Colonic mucosa (tissue), 4 donors: ENCODE results near the gene MED17. TPM values are rescaled to one million over a fixed set of nuclear protein-coding genes. Genes with fewer than 3 reads are reported as not detected.

Source experiments
- DNase-seq: peaks from one replicate; pipeline ENCODE4 v3.0.0-alpha.2; 2020
- H3K27ac ChIP-seq: fragments of 200-600 bp; one replicate; pipeline ENCODE4 v1.8.0; 2021
- H3K27me3 ChIP-seq: fragments of 200-600 bp; one replicate; pipeline ENCODE4 v1.8.0; 2021
- H3K36me3 ChIP-seq: fragments of 200-600 bp; one replicate; pipeline ENCODE4 v1.8.0; 2021
- H3K4me1 ChIP-seq: fragments of 200-600 bp; one replicate; pipeline ENCODE4 v1.8.0; 2021; ENCODE audit warnings: mild to moderate bottlenecking
- H3K4me3 ChIP-seq: fragments of 200-600 bp; one replicate; pipeline ENCODE4 v1.8.0; 2021
- H3K9ac ChIP-seq, 2 donors: one replicate each; pipeline ENCODE4 v1.7.0; 2013; ENCODE audit warnings: control low read depth in 2 of 2, low read depth in 2 of 2, low read length in 2 of 2
- H3K9me3 ChIP-seq: fragments of 200-600 bp; one replicate; pipeline ENCODE4 v1.8.0; 2021
- intact Hi-C: fragments of 100-400 bp; cut with DNase I; formaldehyde crosslinking; loops from one replicate; pipeline ENCODE4 v1.14.1; 2022
- total RNA-seq, 2 donors: library from RNA; stranded (reverse); fragmentation: NEBNext Ultra II Directional in 1 of 2; extraction: Animal tissue kit (Norgen Biotek cat#: 25700) in 1 of 2; gene quantifications; one replicate each; pipeline ENCODE4 v1.2.1, GENCODE V29; 2021
- TF ChIP-seq, protein P1 (sequence below): fragments of 200-600 bp; IDR thresholded peaks from one replicate; pipeline ENCODE4 v1.8.0; 2022; ENCODE audit warnings: antibody characterized with exemption, mild to moderate bottlenecking
- donor health status: healthy.
- donor health status: DM: no; HTN: no; CAD: no.
- donor health status: DM: no; HTN: no; CAD: no.

The MED17 gene
- total RNA-seq, 2 donors from 2014 or later = 23.9 to 30.9 TPM

DNA sequence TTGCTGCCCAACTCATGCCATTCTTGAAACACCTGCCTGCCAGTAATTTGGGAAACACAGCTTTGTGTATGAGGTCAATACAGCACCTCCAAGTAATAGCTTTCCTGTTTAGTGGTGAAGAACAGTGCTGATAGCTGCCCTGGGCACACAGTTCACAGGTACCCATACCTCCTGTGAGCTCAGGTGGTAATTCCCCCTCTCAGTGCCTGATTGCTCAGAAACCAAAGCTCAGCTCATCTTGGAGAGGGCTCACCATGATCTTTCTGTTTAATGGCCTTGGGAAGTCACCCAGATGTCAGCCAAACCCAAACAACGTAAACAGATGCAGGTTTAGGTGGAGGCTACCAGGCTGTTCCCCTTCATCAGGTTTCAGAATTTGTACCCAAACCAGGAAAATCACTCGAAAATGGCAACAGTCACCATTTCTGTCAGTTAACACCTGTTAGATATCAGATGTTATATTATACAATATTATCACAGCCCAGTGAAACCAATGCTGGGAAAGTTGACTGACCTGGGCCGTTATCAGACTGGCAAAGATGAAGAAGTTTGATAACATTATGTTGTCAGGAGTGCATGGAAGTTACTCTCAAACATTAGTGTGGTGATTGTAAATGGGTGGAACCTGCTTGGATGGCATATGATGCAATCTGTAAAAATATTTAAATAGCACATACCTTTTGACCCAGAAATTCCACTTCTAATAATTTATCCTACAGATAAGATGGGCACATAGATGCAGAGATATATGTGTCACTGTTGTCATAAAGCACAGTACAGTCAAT is 47.5 kb downstream of the MED17 start:
- Histone ChIP-seq H3K9me3 (no peaks in the 10 kb centered on the region), H3K36me3 (no peaks in the 10 kb centered on the region), H3K9ac (no peak overlapping the region), H3K27ac (no peak overlapping the region), H3K27me3 (no peaks in the 10 kb centered on the region), H3K4me3 (no peak overlapping the region), H3K4me1 (no peaks in the 10 kb centered on the region)
- intact Hi-C loops = no loop called here
- no peak for DNase-seq
- TF ChIP-seq, protein P1, sequence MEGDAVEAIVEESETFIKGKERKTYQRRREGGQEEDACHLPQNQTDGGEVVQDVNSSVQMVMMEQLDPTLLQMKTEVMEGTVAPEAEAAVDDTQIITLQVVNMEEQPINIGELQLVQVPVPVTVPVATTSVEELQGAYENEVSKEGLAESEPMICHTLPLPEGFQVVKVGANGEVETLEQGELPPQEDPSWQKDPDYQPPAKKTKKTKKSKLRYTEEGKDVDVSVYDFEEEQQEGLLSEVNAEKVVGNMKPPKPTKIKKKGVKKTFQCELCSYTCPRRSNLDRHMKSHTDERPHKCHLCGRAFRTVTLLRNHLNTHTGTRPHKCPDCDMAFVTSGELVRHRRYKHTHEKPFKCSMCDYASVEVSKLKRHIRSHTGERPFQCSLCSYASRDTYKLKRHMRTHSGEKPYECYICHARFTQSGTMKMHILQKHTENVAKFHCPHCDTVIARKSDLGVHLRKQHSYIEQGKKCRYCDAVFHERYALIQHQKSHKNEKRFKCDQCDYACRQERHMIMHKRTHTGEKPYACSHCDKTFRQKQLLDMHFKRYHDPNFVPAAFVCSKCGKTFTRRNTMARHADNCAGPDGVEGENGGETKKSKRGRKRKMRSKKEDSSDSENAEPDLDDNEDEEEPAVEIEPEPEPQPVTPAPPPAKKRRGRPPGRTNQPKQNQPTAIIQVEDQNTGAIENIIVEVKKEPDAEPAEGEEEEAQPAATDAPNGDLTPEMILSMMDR = no peak

DNA sequence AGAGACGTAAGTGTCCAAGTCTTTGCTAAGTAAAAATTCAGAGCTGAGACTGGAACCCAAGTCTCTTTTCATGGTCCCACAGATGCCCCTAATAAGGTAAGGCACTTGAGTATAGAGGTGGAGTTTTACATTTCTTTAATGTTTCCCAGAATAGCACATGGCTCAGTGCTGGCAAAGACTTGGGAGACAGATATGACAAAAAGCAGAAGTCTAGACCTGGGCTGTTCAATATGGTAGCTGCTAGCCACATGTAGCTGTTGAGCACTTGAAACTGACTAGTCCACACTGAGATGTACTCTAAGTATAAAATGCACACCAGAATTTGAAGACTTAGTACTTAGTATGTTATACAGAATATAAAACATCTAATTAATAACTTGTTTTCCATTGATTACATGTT is 48.7 kb downstream of the MED17 start:
- intact Hi-C loops = no loop called here
- no peak overlapping the region for H3K27ac ChIP-seq

DNA sequence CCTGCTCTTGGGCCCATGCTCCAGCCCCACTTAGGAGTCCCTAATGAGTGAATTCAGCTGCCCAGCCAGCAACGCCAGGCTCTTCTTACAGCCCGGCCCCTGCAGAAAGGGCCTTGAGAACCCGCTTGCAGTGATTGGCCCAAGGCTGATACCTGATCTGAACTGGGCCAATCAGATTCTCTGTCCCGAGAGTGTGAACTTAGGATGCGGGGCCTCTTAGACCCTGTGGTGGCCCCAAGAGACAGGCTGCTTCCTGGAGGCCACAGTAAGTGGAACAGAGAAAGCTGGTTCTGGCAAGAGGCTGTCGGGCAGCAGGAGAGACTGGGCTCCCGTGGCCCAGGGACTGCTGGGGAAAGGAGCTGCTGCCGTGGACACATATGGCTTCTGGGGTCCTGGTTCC is 54.9 kb downstream of the MED17 start:
- TF ChIP-seq, protein P1 = no peak
- Histone ChIP-seq H3K9me3 (no peaks in the 10 kb centered on the region), H3K4me3 (no peak overlapping the region), H3K27me3 (no peaks in the 10 kb centered on the region), H3K9ac (no peak overlapping the region), H3K36me3 (no peaks in the 10 kb centered on the region), H3K27ac (no peak overlapping the region), H3K4me1 (no peaks in the 10 kb centered on the region)
- intact Hi-C loops = no loop called here
- no peak for DNase-seq

More for the DNA sequence above, 48.7 kb downstream of the MED17 start:
- no peak overlapping the region for H3K4me3 ChIP-seq
- no peak for DNase-seq
- no peaks in the 10 kb centered on the region for H3K27me3 ChIP-seq
- no peaks in the 10 kb centered on the region for H3K36me3 ChIP-seq
- H3K9me3 ChIP-seq = no peaks in the 10 kb centered on the region
- H3K4me1 ChIP-seq = no peaks in the 10 kb centered on the region
- TF ChIP-seq, protein P1 = no peak
- H3K9ac ChIP-seq = no peak overlapping the region

GRCh38 chr11:93840180-93840579 is 56.1 kb downstream of the MED17 start:
- no peaks in the 10 kb centered on the region for H3K27me3 ChIP-seq
- no peak overlapping the region for H3K4me3 ChIP-seq
- no peaks in the 10 kb centered on the region for H3K4me1 ChIP-seq
- no peak overlapping the region for H3K27ac ChIP-seq
- no peaks in the 10 kb centered on the region for H3K9me3 ChIP-seq
- no peak for DNase-seq
- intact Hi-C loops = no loop called here
- H3K9ac ChIP-seq = no peak overlapping the region
- TF ChIP-seq, protein P1 = no peak
- H3K36me3 ChIP-seq = no peaks in the 10 kb centered on the region

GRCh38 chr11:93840981-93841380 is 56.9 kb downstream of the MED17 start:
- TF ChIP-seq, protein P1 = no peak
- Histone ChIP-seq H3K4me1 (no peaks in the 10 kb centered on the region), H3K27ac (no peak overlapping the region), H3K9me3 (no peaks in the 10 kb centered on the region), H3K27me3 (no peaks in the 10 kb centered on the region), H3K9ac (no peak overlapping the region), H3K4me3 (no peak overlapping the region), H3K36me3 (no peaks in the 10 kb centered on the region)
- intact Hi-C loops = no loop called here
- DNase-seq = no peak
